LNCaP clone FGC (cell line): ENCODE results near the gene TBX18.

Source experiments
- DNase-seq: peaks from one replicate; pipeline ENCODE4 v3.0.0-alpha.2; 2011; ENCODE audit warnings: low read depth
- H3K4me3 ChIP-seq: 2 replicates; pipeline ENCODE4 v1.5.1; 2011; ENCODE audit warnings: mild to moderate bottlenecking, low read depth, low read length, control low read depth
- TF ChIP-seq, protein P1 (sequence below): IDR thresholded peaks from 2 replicates; pipeline ENCODE4 v1.5.1; 2012; ENCODE audit warnings: mild to moderate bottlenecking; ENCODE audit not compliant: control insufficient read depth, insufficient read depth; ENCODE audit errors: extremely low read depth

The TBX18 gene

DNA sequence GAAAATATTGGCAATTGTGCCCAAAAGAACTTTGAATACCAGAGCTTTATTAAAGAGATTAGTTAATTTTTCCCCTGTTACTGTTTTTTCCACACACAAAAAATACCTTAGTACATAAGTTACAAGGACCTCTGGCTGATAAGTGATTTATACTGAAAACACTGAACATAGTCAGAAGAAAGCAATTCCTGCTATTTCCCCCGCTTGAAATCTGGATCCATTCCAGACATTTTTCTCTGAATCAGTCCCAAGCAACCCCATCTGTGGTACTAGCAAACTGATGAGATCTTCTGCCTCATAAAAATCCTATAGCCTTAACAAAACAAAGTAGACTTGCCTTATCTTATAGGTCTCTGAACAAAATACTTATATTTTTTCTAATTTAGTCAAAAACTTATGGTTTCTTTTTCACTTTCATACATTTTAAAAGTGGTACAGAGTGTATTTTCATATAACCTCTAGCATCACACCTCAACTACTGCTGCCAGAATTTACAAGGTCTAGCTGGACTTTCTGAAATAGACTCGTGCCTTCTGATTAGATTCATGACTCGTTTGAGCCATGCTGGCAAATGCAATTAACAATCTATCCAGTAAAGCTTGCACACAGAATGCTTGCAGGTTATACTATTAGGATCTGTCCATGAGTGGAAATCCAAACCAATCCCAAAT lies 111.9 kb downstream of the TBX18 start:
- DNase-seq: no peak
- TF ChIP-seq, protein P1, sequence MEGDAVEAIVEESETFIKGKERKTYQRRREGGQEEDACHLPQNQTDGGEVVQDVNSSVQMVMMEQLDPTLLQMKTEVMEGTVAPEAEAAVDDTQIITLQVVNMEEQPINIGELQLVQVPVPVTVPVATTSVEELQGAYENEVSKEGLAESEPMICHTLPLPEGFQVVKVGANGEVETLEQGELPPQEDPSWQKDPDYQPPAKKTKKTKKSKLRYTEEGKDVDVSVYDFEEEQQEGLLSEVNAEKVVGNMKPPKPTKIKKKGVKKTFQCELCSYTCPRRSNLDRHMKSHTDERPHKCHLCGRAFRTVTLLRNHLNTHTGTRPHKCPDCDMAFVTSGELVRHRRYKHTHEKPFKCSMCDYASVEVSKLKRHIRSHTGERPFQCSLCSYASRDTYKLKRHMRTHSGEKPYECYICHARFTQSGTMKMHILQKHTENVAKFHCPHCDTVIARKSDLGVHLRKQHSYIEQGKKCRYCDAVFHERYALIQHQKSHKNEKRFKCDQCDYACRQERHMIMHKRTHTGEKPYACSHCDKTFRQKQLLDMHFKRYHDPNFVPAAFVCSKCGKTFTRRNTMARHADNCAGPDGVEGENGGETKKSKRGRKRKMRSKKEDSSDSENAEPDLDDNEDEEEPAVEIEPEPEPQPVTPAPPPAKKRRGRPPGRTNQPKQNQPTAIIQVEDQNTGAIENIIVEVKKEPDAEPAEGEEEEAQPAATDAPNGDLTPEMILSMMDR: no peak
- H3K4me3 ChIP-seq: no peak overlapping the region

DNA sequence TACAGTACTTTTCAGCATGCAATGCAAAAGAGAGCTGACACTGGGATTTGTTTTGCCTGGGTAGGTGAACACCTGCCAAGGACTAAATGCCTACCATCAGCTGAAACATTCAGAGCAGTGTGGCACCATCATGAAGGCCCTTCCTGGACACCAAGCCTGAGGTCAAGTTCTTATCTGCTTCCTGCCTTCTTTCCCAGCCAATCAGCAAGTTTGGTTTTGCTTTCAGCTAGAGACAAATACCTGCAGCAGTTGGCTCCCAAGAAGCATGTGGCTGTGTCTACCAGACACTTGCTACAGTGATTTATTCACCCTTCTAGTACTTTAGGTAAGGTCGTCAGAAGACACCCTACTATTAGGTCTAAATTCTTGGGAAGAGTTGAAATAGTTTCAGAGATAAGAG lies 112.8 kb downstream of the TBX18 start:
- TF ChIP-seq, protein P1: no peak
- DNase-seq: no peak
- H3K4me3 ChIP-seq: no peak overlapping the region

DNA sequence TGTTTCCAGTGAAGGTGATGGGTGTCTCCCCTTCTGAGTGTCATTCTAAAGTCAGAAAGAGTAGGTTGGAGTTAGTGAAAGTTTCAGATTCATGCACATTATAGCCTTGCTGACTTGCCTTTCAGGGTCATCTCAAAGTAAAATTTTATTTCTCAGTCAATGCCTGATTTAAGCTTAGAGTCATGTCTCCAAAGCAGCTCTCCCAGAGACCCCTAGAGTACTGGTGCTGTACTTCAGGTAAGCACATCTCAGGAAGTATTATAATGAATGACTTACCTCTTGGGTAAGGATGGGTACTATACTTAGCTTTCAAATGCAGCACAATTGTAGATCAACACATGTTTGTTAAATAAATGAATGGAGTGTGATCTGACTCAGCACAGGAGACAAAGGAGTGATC lies 116.0 kb downstream of the TBX18 start:
- DNase-seq: no peak
- TF ChIP-seq, protein P1: no peak

DNA sequence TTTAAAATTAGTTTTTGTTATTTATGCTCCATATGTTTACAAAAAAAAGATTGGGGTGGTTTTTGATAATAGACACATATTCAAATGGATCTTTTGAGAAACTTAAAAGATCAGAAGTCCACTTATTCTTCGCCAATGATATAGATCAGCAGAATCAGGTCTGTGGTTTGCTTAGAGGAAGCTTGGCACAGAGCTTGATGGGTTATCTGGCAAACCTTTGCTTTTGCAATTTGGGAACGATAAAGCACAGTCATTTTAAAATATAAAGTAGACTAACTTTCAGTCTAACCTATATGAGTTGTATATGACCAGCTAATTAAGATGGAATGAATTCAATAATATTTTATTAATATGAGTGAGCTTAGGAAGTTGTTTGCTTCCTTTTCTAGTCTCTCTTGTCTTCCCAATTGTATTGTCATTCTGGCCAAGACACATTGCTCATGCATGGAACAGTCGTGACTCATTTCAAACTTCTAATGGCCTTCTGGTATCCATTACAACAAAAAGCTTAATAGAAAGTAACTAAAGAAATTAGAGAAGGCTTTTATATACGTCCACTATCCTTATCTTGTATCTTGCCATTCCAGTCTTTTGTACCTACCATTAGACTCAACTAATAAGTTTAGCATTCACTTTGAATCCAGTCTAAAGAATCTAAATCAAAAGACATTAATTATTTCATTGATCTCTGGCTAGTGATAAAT lies 118.7 kb downstream of the TBX18 start:
- TF ChIP-seq, protein P1: no peak
- no peak overlapping the region for H3K4me3 ChIP-seq
- no peak for DNase-seq

More for the DNA sequence above, 116.0 kb downstream of the TBX18 start:
- no peak overlapping the region for H3K4me3 ChIP-seq

DNA sequence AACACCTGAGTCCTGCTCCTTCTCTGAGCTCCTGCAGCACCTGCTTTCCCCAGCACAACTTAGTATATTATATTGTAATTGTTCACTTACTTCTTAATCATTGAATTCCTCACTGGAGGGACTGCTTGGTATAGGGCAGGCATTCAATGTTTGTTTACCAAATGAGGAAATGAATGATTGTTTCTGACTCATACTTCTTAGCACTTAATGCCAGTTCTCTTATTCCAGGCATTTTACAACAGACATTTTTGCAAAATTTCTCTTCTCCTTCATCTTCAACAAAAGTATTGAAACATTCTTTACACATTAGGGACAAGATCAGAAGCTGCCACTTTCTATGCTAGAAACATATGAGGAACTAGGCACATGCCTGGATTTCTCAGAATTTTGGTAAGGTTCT lies 119.4 kb downstream of the TBX18 start:
- DNase-seq: no peak
- H3K4me3 ChIP-seq: no peak overlapping the region
- TF ChIP-seq, protein P1: no peak

DNA sequence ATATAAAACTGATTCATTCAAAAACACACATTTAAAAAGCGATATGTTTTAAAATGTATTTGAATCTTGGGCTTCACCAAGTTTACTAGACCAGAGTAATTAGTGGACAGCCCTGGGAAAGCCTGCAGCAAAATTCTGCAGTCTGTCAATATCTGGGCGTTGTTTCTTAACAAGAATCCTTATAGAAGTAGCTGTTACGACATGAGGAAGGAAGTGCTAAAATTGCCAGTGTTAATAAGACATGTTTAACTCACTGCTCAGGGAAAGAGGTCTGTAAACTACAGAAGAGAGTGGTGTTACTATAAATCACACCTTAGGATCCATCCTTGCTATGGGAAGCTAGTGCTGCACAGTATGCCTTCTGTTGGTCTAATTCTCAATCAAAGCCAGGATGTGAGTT lies 120.6 kb downstream of the TBX18 start:
- TF ChIP-seq, protein P1: no peak
- no peak overlapping the region for H3K4me3 ChIP-seq
- DNase-seq: no peak
